Glomerular endothelial cell (primary cell): Measurements from ENCODE around the gene AGRN. TPM values are rescaled to one million over a fixed set of nuclear protein-coding genes. Genes with fewer than 3 reads are reported as not detected.

ENCODE experiments used
- total RNA-seq: library from RNA; depleted of rRNA; stranded (reverse); fragments of >200 nt; gene quantifications from 2 replicates; pipeline ENCODE4 v1.2.3, GENCODE V29; 2015

Gene AGRN
- total RNA-seq, 1 donor from 2014 or later = 382 TPM

Other genes with a start within 250 kb of the AGRN start
- 2.0 TPM in 1 of 2 replicates, not detected in the other for gene SAMD11, start 96.2 kb upstream of the AGRN start, total RNA-seq
- gene NOC2L, start 60.9 kb upstream of the AGRN start, total RNA-seq = 73.8 and 73.9 TPM in 2 replicates
- gene KLHL17, start 59.5 kb upstream of the AGRN start, total RNA-seq = 11.7 and 21.1 TPM in 2 replicates
- gene PLEKHN1, start 53.6 kb upstream of the AGRN start, total RNA-seq = 1.4 and 2.0 TPM in 2 replicates
- gene PERM1, start 38.0 kb upstream of the AGRN start, total RNA-seq = not detected in 2 replicates
- 90.3 and 219 TPM in 2 replicates for gene HES4, start 20.0 kb upstream of the AGRN start, total RNA-seq
- 196 and 518 TPM in 2 replicates for gene ISG15, start 6.6 kb upstream of the AGRN start, total RNA-seq
- gene RNF223, start 54.2 kb downstream of the AGRN start, total RNA-seq = not detected in 2 replicates
- 13.5 and 32.1 TPM in 2 replicates for gene C1orf159, start 96.0 kb downstream of the AGRN start, total RNA-seq
- not detected in 2 replicates for gene TTLL10, start 153.8 kb downstream of the AGRN start, total RNA-seq
- gene TNFRSF18, start 186.5 kb downstream of the AGRN start, total RNA-seq = 0.58 TPM in 1 of 2 replicates, not detected in the other
- gene TNFRSF4, start 194.0 kb downstream of the AGRN start, total RNA-seq = 5.6 and 58.5 TPM in 2 replicates
- gene SDF4, start 211.9 kb downstream of the AGRN start, total RNA-seq = 272 and 308 TPM in 2 replicates
- 47.9 and 63.4 TPM in 2 replicates for gene B3GALT6, start 212.1 kb downstream of the AGRN start, total RNA-seq
- gene C1QTNF12, start 226.6 kb downstream of the AGRN start, total RNA-seq = 0.76 and 1.7 TPM in 2 replicates